Panc1 (cell line): Measurements from ENCODE around the gene BRI3BP. TPM values are rescaled to one million over a fixed set of nuclear protein-coding genes. Genes with fewer than 3 reads are reported as not detected.

Experiments used
- ATAC-seq: fragments of 200-7000 bp; cut with Tn5 transposase; 2 replicates; pipeline ENCODE4 v1.9.1; 2020; ENCODE audit warnings: mild to moderate bottlenecking, moderate library complexity
- BruUV-seq: library from RNA; stranded (reverse); fragments of 400-500 nt; replicated peaks from 2 replicates; lab custom pipeline; 2021; lab: Mats Ljungman, UMichigan
- CTCF ChIA-PET: fragments of 300-600 bp; sonication (Branson Sonifier 250); formaldehyde crosslinking; loops from one replicate; lab custom pipeline; 2022; ENCODE audit warnings: antibody characterized with exemption; lab: Charles Lee
- POLR2A ChIA-PET: fragments of 300-600 bp; sonication (Branson Sonifier 250); formaldehyde crosslinking; loops from one replicate; lab custom pipeline; 2022; ENCODE audit warnings: antibody characterized with exemption; lab: Charles Lee
- DNase-seq: peaks from one replicate; pipeline ENCODE4 v3.0.0-alpha.2; 2010; ENCODE audit warnings: low read depth, low spot score
- H3K27ac ChIP-seq: 2 replicates; pipeline ENCODE4 v1.5.1; 2011; ENCODE audit warnings: mild to moderate bottlenecking, low read length, inconsistent platforms
- H3K27me3 ChIP-seq: fragments of 200-500 bp; sonication (Bioruptor generic); 2 replicates; pipeline ENCODE4 v1.6.0; 2014; ENCODE audit warnings: low read length, inconsistent platforms; ENCODE audit not compliant: control insufficient read depth, insufficient read depth
- H3K36me3 ChIP-seq: fragments of 200-500 bp; sonication (Bioruptor generic); 2 replicates; pipeline ENCODE4 v1.5.1; 2014; ENCODE audit warnings: inconsistent platforms, mild to moderate bottlenecking, low read length, moderate library complexity; ENCODE audit not compliant: control insufficient read depth, insufficient read depth
- H3K4me1 ChIP-seq: 2 replicates; pipeline ENCODE4 v1.5.1; 2011; ENCODE audit warnings: inconsistent platforms, mild to moderate bottlenecking, low read length, moderate library complexity; ENCODE audit not compliant: control insufficient read depth, insufficient read depth
- H3K4me3 ChIP-seq, 2 experiments: 2 replicates each; pipeline ENCODE4 v1.5.1; 2011 to 2012; ENCODE audit warnings: low read depth in 2 of 2, low read length in 2 of 2, mild to moderate bottlenecking in 2 of 2, inconsistent platforms in 1 of 2, moderate library complexity in 1 of 2
- H3K9me3 ChIP-seq: fragments of 200-500 bp; sonication (Bioruptor generic); 2 replicates; pipeline ENCODE4 v1.5.1; 2014; ENCODE audit warnings: low read depth, mild to moderate bottlenecking, inconsistent platforms, low read length, moderate library complexity; ENCODE audit not compliant: control insufficient read depth, insufficient read depth
- POLR2AphosphoS5 ChIP-seq: IDR thresholded peaks from 2 replicates; pipeline ENCODE4 v1.6.1; 2012; ENCODE audit warnings: mild to moderate bottlenecking, low read depth, low read length, moderate library complexity
- SIN3A ChIP-seq: IDR thresholded peaks from 2 replicates; pipeline ENCODE4 v1.6.1; 2012; ENCODE audit warnings: low read depth, mild to moderate bottlenecking, low read length, moderate library complexity, borderline replicate concordance; ENCODE audit not compliant: insufficient read depth
- TCF7L2 ChIP-seq: IDR thresholded peaks from 2 replicates; pipeline ENCODE4 v1.6.1; 2011; ENCODE audit warnings: mild to moderate bottlenecking, low read depth, low read length, inconsistent platforms
- in situ Hi-C: cut with HindIII; loops from 2 replicates; pipeline ENCODE4 v1.10.0; 2016; ENCODE audit warnings: low sequenced_read_pairs, low pct_unique_long_range_greater_than_20kb
- intact Hi-C: fragments of 100-400 bp; cut with micrococcal nuclease; formaldehyde crosslinking; loops from one replicate; pipeline ENCODE4 v1.10.0; 2022; ENCODE audit not compliant: unreplicated experiment
- total RNA-seq: library from RNA; stranded (reverse); gene quantifications from one replicate; pipeline ENCODE4 v1.2.1, GENCODE V29; 2021; ENCODE audit not compliant: unreplicated experiment
- TF ChIP-seq, protein P1 (sequence below): fragments of 450-650 bp; IDR thresholded peaks from 2 replicates; pipeline ENCODE4 v1.5.1; 2017; ENCODE audit warnings: mild to moderate bottlenecking
- TF ChIP-seq, protein P2 (sequence below), 2 experiments: IDR thresholded peaks; 2 replicates each; pipeline ENCODE4 v1.6.1; 2011 to 2012; ENCODE audit warnings: low read depth in 2 of 2, control low read depth in 1 of 2, low read length in 1 of 2, mild to moderate bottlenecking in 1 of 2, moderate library complexity in 1 of 2; ENCODE audit not compliant: insufficient read depth in 1 of 2

The BRI3BP gene
- total RNA-seq, 1 experiment from 2014 or later = 35.1 TPM

DNA sequence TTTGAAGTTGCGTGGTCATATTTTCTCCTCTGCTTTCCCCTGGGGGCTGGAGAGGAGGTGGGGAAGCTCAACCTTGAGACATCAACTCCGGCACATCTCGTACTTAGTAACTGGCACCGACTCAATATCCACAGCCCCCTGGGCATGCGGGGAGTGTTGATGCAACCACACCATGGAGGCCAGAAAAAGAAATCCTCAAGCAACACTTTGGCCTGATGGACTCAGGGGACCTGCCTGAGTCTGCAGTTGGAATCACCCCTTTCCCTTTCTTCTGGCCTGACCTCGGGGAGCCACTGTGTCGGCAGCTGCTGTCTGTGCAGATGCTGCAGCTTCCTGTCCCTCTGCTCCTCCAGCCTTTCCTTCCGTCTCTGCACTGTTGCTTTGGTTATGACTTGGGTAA lies 60.4 kb downstream of the BRI3BP start:
- no peak for ATAC-seq
- Histone ChIP-seq H3K4me1 (peaks cover 3% of the 10 kb centered on the region; the same call in 1 of the 2 replicates), H3K36me3 (no peaks in the 10 kb centered on the region), H3K9me3 (no peaks in the 10 kb centered on the region), H3K27ac (no peak overlapping the region), H3K27me3 (no peaks in the 10 kb centered on the region), H3K4me3 (no peak overlapping the region)
- POLR2A ChIA-PET = no interaction called here
- TF ChIP-seq SIN3A = no peak
- TF ChIP-seq, protein P1, sequence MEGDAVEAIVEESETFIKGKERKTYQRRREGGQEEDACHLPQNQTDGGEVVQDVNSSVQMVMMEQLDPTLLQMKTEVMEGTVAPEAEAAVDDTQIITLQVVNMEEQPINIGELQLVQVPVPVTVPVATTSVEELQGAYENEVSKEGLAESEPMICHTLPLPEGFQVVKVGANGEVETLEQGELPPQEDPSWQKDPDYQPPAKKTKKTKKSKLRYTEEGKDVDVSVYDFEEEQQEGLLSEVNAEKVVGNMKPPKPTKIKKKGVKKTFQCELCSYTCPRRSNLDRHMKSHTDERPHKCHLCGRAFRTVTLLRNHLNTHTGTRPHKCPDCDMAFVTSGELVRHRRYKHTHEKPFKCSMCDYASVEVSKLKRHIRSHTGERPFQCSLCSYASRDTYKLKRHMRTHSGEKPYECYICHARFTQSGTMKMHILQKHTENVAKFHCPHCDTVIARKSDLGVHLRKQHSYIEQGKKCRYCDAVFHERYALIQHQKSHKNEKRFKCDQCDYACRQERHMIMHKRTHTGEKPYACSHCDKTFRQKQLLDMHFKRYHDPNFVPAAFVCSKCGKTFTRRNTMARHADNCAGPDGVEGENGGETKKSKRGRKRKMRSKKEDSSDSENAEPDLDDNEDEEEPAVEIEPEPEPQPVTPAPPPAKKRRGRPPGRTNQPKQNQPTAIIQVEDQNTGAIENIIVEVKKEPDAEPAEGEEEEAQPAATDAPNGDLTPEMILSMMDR = no peak
- TF ChIP-seq POLR2AphosphoS5 = no peak
- no peak for TF ChIP-seq TCF7L2
- TF ChIP-seq, protein P2, sequence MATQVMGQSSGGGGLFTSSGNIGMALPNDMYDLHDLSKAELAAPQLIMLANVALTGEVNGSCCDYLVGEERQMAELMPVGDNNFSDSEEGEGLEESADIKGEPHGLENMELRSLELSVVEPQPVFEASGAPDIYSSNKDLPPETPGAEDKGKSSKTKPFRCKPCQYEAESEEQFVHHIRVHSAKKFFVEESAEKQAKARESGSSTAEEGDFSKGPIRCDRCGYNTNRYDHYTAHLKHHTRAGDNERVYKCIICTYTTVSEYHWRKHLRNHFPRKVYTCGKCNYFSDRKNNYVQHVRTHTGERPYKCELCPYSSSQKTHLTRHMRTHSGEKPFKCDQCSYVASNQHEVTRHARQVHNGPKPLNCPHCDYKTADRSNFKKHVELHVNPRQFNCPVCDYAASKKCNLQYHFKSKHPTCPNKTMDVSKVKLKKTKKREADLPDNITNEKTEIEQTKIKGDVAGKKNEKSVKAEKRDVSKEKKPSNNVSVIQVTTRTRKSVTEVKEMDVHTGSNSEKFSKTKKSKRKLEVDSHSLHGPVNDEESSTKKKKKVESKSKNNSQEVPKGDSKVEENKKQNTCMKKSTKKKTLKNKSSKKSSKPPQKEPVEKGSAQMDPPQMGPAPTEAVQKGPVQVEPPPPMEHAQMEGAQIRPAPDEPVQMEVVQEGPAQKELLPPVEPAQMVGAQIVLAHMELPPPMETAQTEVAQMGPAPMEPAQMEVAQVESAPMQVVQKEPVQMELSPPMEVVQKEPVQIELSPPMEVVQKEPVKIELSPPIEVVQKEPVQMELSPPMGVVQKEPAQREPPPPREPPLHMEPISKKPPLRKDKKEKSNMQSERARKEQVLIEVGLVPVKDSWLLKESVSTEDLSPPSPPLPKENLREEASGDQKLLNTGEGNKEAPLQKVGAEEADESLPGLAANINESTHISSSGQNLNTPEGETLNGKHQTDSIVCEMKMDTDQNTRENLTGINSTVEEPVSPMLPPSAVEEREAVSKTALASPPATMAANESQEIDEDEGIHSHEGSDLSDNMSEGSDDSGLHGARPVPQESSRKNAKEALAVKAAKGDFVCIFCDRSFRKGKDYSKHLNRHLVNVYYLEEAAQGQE (IDR thresholded peaks at IDR 0.05; ENCODE audit: insufficient read depth in 1 of 2, low read depth in 2 of 2, low read length in 1 of 2) = no peak
- no peak for DNase-seq
- BruUV-seq = no TSS peak
- intact Hi-C loops = no loop called here
- in situ Hi-C loops = no loop called here
- CTCF ChIA-PET = no interaction called here

DNA sequence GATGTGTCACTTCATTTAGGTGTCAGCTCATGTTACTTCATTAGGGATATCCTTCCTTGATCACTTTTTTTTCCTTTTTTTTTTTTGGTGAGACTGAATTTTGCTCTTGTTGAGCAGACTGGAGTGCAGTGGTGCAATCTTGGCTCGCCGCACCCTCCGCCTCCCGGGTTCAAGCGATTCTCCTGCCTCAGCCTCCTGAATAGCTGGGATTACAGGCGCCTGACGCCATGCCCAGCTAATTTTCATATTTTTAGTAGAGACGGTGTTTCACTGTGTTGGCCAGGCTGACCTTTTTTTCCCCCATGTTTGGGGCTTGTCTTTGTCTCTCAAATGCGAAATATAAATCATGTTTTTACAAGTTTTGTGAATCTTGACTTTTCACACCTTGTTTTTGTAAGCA lies 62.1 kb downstream of the BRI3BP start:
- H3K36me3 ChIP-seq = no peaks in the 10 kb centered on the region
- intact Hi-C loops = no loop called here
- ATAC-seq (no peak), DNase-seq (no peak)
- no peak overlapping the region for H3K27ac ChIP-seq
- H3K27me3 ChIP-seq = no peaks in the 10 kb centered on the region
- in situ Hi-C loops = no loop called here
- POLR2A ChIA-PET = no interaction called here
- no TSS peak for BruUV-seq
- no peaks in the 10 kb centered on the region for H3K9me3 ChIP-seq
- CTCF ChIA-PET = no interaction called here
- no peaks in the 10 kb centered on the region for H3K4me1 ChIP-seq
- TF ChIP-seq SIN3A (no peak), TCF7L2 (no peak), POLR2AphosphoS5 (no peak)
- TF ChIP-seq, protein P2 (IDR thresholded peaks at IDR 0.05; ENCODE audit: insufficient read depth in 1 of 2, low read depth in 2 of 2, low read length in 1 of 2) = no peak
- TF ChIP-seq, protein P1 = no peak
- no peak overlapping the region for H3K4me3 ChIP-seq
